Vagina (tissue), 2 donors: ENCODE results near the gene UXT. TPM values are rescaled to one million over a fixed set of nuclear protein-coding genes. Genes with fewer than 3 reads are reported as not detected.
A peak's percentile ranks its signal among the peaks of the same experiment; 100 is the strongest.

Experiments used
- DNase-seq, 2 donors: peaks; one replicate each; pipeline ENCODE4 v3.0.0-alpha.2; 2017; ENCODE audit errors: extremely low spot score in 2 of 2
- H3K27ac ChIP-seq: fragments of 200-600 bp; sonication (generic); one replicate; pipeline ENCODE4 v1.5.1; 2019
- H3K27me3 ChIP-seq: fragments of 200-600 bp; sonication (generic); one replicate; pipeline ENCODE4 v1.5.1; 2019
- H3K36me3 ChIP-seq, 2 donors: fragments of 200-600 bp; sonication (generic); one replicate each; pipeline ENCODE4 v1.5.1; 2017 to 2019
- H3K4me1 ChIP-seq: fragments of 200-600 bp; sonication (generic); one replicate; pipeline ENCODE4 v1.5.1; 2019
- H3K4me3 ChIP-seq, 2 donors: fragments of 200-600 bp; sonication (generic); 1 replicate in 1 of 2; 2 replicates in 1 of 2; pipeline ENCODE4 v1.5.1; 2016 to 2019
- H3K9me3 ChIP-seq: fragments of 200-600 bp; sonication (generic); one replicate; pipeline ENCODE4 v1.5.1; 2019
- CTCF ChIP-seq, 3 experiments: fragments of 450-650 bp in 2 of 3; fragments of 200-600 bp in 1 of 3; sonication (generic) in 1 of 3; IDR thresholded peaks; one replicate each; pipeline ENCODE4 v1.5.1; 2017 to 2019; ENCODE audit warnings: antibody characterized with exemption in 3 of 3, mild to moderate bottlenecking in 2 of 3, moderate library complexity in 2 of 3
- POLR2A ChIP-seq, 2 donors: fragments of 450-650 bp; IDR thresholded peaks; one replicate each; pipeline ENCODE4 v1.6.1; 2017; ENCODE audit warnings: antibody characterized with exemption in 2 of 2, mild to moderate bottlenecking in 2 of 2, moderate library complexity in 2 of 2
- POLR2AphosphoS5 ChIP-seq, 2 donors: sonication (generic); formaldehyde crosslinking; IDR thresholded peaks; one replicate each; pipeline ENCODE4 v1.9.0; 2017; ENCODE audit warnings: antibody characterized with exemption in 2 of 2, mild to moderate bottlenecking in 2 of 2, low read depth in 1 of 2; ENCODE audit not compliant: insufficient read depth in 1 of 2
- intact Hi-C: fragments of 100-400 bp; cut with DNase I; formaldehyde crosslinking; loops from one replicate; pipeline ENCODE4 v1.15.1; 2023
- total RNA-seq: library from RNA; depleted of rRNA; stranded (reverse); fragments of >200 nt; gene quantifications from one replicate; pipeline ENCODE4 v1.2.3, GENCODE V29; 2016

UXT gene
- total RNA-seq, 1 donor from 2014 or later = 93.3 TPM

GRCh38 chrX:47628982-47629381, 30.0 kb downstream of the UXT start:
- intact Hi-C loops = no loop called here
- H3K36me3 ChIP-seq = no peaks in the 10 kb centered on the region
- H3K9me3 ChIP-seq = no peaks in the 10 kb centered on the region
- no peak for DNase-seq
- no peaks in the 10 kb centered on the region for H3K4me1 ChIP-seq
- H3K27ac ChIP-seq = no peak overlapping the region
- TF ChIP-seq POLR2AphosphoS5 (IDR thresholded peaks at IDR 0.05; ENCODE audit: insufficient read depth in 1 of 2, low read depth in 1 of 2) = no peak
- no peak for TF ChIP-seq CTCF (IDR thresholded peaks at IDR 0.05)
- TF ChIP-seq POLR2A (IDR thresholded peaks at IDR 0.05) = no peak
- no peak overlapping the region for H3K4me3 ChIP-seq
- H3K27me3 ChIP-seq = no peaks in the 10 kb centered on the region

GRCh38 chrX:47625365-47625764, 33.6 kb downstream of the UXT start:
- TF ChIP-seq CTCF (IDR thresholded peaks at IDR 0.05) = no peak
- TF ChIP-seq POLR2AphosphoS5 (IDR thresholded peaks at IDR 0.05; ENCODE audit: insufficient read depth in 1 of 2, low read depth in 1 of 2) = no peak
- no peak for TF ChIP-seq POLR2A (IDR thresholded peaks at IDR 0.05)
- no peak overlapping the region for H3K4me3 ChIP-seq
- no peak overlapping the region for H3K27ac ChIP-seq
- H3K27me3 ChIP-seq = no peaks in the 10 kb centered on the region
- no peaks in the 10 kb centered on the region for H3K9me3 ChIP-seq
- H3K36me3 ChIP-seq = no peaks in the 10 kb centered on the region
- intact Hi-C loops = no loop called here
- no peaks in the 10 kb centered on the region for H3K4me1 ChIP-seq
- no peak for DNase-seq

GRCh38 chrX:47623540-47624027, 35.4 kb downstream of the UXT start:
- TF ChIP-seq POLR2A (IDR thresholded peaks at IDR 0.05) (no peak), POLR2AphosphoS5 (IDR thresholded peaks at IDR 0.05; ENCODE audit: insufficient read depth in 1 of 2, low read depth in 1 of 2) (no peak), CTCF (IDR thresholded peaks at IDR 0.05) (no peak)
- DNase-seq = no peak
- intact Hi-C loops = no loop called here
- peaks cover 4% of the 10 kb centered on the region for H3K4me1 ChIP-seq
- H3K27ac ChIP-seq = no peak overlapping the region
- no peak overlapping the region for H3K4me3 ChIP-seq
- no peaks in the 10 kb centered on the region for H3K9me3 ChIP-seq
- no peaks in the 10 kb centered on the region for H3K36me3 ChIP-seq
- no peaks in the 10 kb centered on the region for H3K27me3 ChIP-seq

- no peaks in the 10 kb centered on the region for H3K36me3 ChIP-seq
- no peak overlapping the region for H3K4me3 ChIP-seq
- H3K27me3 ChIP-seq = no peaks in the 10 kb centered on the region
- no peak overlapping the region for H3K27ac ChIP-seq
- H3K9me3 ChIP-seq = no peaks in the 10 kb centered on the region
- intact Hi-C loops = no loop called here
- DNase-seq = peak; percentile 43 to 58
- no peak for TF ChIP-seq POLR2A (IDR thresholded peaks at IDR 0.05)
- TF ChIP-seq CTCF (IDR thresholded peaks at IDR 0.05) = no peak
- no peak for TF ChIP-seq POLR2AphosphoS5 (IDR thresholded peaks at IDR 0.05; ENCODE audit: insufficient read depth in 1 of 2, low read depth in 1 of 2)
- H3K4me1 ChIP-seq = peaks cover 4% of the 10 kb centered on the region
Observed at GRCh38 chrX:47621851-47622250, 37.1 kb downstream of the UXT start.

- H3K27ac ChIP-seq = no peak overlapping the region
- peaks cover 4% of the 10 kb centered on the region for H3K4me1 ChIP-seq
- TF ChIP-seq POLR2A (IDR thresholded peaks at IDR 0.05) = no peak
- no peak for TF ChIP-seq CTCF (IDR thresholded peaks at IDR 0.05)
- no peak for TF ChIP-seq POLR2AphosphoS5 (IDR thresholded peaks at IDR 0.05; ENCODE audit: insufficient read depth in 1 of 2, low read depth in 1 of 2)
- no peak overlapping the region for H3K4me3 ChIP-seq
- no peaks in the 10 kb centered on the region for H3K36me3 ChIP-seq
- H3K9me3 ChIP-seq = no peaks in the 10 kb centered on the region
- no peaks in the 10 kb centered on the region for H3K27me3 ChIP-seq
- DNase-seq = peak; percentile 40 to 60
- intact Hi-C loops = no loop called here
Observed at GRCh38 chrX:47620303-47620685, 38.7 kb downstream of the UXT start.
